NCI-H226 (cell line): ENCODE data around the gene TTLL5.

Source experiments
- DNase-seq: peaks from one replicate; pipeline ENCODE4 v3.0.0-alpha.2; 2015

Gene TTLL5

GRCh38 chr14:75806352-75806832 lies 145.3 kb downstream of the TTLL5 start:
- peak; percentile 7 for DNase-seq

DNA sequence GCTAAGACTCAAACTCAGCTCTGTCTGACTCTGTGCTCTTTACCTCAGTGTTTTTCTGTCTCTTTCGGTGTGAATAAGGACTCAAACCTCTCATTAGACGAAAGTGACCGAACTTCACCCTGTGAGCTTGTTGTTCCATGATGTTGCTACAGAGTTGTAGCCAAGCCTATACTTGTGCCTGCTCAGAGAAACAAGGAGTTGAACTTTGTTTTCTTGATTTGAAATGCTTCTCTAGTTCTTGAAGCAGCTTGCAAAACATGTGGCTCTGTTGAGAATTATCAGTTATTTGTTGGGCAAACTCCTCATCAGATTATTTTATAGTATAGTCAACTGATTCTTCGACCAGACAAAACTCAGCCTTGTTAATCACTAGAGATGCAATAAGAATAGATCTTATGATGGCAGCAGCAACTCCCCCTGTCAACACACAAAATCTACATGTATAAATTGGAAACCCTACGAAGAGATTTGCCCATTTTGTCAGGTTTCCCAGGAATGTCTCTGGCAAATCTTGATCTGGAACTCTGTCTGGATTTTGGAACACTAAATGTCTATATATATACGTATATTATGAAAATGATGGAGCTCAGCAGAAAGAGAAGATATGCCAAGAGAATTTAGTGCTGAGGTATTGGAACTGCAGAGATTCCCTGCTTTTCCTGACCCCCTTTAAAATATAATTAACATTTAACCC lies 146.8 kb downstream of the TTLL5 start:
- DNase-seq = no peak

DNA sequence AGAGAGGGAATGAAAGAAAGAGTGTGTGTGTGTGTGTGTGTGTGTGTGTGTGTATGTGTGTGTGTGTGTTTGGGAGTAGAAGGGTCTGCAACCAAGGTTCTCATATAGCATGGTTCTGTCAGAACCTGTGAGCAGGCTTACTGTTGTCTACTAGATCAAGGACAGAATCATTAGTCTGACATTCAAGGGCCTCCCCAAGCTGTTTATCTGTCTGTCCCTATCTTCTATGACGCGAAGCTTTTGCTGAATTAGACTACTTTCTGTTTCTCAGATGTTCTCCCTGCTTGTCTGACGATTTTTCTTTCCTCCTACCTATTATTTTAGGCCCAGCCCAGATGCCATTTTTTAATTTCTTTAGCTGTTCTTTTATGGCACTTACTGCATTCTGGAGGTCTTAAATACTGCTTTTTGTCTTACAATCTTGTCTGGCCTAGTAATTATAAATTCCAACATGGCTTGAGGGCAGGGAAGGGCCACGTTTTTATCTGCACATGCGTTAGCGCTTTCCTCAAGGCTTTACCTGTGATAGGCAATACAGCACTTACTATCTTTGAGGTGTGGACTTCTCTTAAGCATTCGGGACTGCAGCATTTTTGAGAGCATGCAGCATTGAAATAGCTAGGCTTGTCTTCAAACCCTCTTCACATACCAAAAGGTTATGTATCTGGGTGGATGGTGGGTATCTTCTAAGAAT lies 150.2 kb downstream of the TTLL5 start:
- DNase-seq = no peak

- no peak for DNase-seq
These were observed 150.9 kb downstream of the TTLL5 start for GRCh38 chr14:75811872-75812499.

DNA sequence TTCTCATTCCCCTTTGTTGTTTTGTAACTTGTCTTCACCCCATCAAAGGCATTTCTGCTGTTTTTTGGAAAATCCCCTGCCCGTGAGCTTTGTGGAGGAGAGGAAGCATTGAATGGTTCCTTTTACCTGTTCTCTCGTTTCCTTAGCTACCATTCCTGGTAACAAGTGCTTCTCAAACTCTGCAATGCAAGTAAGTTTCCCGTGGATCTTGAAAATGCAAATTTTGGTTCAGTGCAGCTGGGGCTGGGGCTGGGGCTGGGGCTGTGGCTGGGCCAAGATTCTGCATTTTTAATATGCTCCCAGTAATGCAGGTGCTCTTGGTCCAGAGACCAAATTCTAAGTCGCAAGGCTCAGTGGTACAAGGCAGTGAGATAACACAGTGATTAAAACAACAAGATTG lies 151.6 kb downstream of the TTLL5 start:
- no peak for DNase-seq

- no peak for DNase-seq
These were observed 159.7 kb downstream of the TTLL5 start for GRCh38 chr14:75820761-75821160.

DNA sequence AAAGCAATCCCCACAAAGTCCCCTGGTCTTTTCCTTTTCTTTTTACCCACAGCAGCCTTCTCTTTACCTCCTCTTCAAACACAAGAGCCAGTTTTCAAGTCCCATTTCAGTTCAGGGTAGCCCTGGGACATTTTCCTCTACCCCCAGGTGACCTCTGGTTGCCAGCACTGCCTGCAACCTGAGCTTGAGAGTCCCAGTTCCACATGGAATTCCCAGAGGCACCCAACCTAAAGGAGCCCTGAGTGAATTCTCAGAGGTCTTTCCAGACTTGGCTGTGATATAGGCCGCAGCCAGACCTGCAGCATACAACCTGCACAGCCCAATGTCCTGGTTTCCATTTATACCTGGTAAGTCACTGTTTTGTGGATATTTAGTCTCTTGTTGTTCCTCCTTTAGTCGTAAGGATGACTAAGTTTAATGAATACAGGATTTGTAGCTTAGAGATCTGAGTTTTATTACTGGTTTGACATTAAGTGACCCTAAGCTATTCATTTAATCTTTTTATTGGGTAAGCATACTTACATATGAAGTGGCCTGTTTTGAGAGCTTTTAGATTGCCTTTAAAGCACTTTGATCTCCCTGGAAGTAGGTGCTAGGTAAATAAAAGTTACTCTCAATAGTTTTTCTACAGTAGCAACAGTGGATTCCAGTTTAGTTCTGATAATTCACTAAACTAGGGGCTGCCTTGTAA lies 160.9 kb downstream of the TTLL5 start:
- no peak for DNase-seq

- peak; percentile 34 for DNase-seq
These were observed 161.6 kb downstream of the TTLL5 start for GRCh38 chr14:75822522-75823141.

- DNase-seq = no peak
These were observed 162.3 kb downstream of the TTLL5 start for GRCh38 chr14:75823334-75823733.

- no peak for DNase-seq
These were observed 163.3 kb downstream of the TTLL5 start for GRCh38 chr14:75824318-75824717.

DNA sequence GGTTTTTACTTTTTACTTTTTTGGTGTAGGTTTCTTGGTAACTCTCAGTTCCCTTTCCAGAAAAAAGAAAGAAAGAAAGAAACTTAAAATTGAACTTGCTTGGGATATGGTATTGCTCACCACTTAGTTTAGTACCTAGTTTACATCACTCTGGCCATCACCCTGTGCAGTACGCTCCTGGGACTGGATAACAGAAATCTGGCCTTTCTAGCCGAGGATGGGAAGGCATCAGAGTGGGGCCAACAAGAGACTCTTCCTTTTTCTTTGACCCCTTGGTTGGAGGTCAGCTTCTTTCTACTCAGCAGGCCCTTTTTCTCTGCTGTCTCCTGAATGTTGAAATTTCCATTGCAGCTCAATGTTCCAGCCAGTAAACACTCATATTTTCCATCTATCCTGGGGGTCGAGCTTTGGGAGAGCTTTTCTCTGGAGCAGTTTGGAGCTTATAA lies 164.1 kb downstream of the TTLL5 start:
- DNase-seq = no peak

- DNase-seq = no peak
These were observed 165.6 kb downstream of the TTLL5 start for GRCh38 chr14:75826599-75826998.

DNA sequence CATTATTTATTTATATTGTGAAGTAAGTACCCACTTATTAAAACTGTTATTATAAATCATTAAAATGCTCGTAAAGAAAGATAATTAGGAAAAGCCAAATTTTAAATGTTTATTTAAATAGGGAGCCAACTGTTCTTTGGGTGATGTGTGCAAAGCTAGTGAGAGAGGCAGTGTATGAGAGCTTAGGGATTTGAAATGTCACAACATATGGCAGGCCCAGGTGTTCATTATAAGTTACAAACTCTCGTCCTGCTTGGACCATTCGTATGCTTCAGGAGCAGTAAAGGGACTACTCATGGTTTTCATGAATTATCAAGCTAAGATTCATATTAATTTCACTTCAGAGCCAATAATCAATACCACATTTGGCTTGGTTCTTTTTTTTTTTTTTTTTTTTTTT lies 166.3 kb downstream of the TTLL5 start:
- no peak for DNase-seq

GRCh38 chr14:75829316-75829715 lies 168.3 kb downstream of the TTLL5 start:
- no peak for DNase-seq

DNA sequence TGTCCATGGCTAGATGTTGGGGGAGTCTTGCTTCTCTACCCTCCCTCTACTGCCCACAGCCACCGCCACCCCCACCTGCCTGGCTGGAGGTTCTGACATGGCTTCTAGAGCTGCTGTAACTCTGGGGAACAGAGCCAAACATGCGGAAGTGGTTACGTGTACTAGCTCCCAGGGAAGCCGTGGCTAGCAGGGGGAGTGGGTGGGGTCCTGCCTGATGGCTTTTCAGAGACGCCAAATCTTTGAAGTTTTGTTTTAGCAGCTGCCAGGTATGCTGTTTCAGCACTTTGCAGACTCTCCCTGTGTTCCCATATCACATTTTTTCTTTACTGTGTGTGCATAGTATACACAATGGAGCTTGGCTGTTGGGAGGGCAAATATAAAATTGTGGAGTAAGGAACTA lies 170.4 kb downstream of the TTLL5 start:
- peak; percentile 81 for DNase-seq

DNA sequence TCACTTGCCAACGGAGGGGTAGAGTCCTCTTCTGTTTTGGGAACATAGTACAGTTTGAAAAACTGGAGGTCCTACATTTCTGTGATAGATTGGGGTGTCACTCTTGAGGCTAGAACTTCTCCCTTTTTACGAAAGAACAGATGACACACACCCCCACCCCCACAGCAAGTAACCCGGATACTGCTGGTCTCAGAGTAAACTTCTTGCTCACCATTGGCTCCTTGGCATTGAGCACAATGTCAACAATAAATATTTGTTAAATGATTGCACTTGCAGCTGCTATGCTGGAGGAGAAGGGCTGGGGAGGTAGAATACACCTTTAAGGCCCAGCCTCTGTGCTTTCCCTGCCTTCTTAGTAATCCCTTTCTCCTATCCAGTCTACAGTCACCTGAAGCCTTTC lies 170.9 kb downstream of the TTLL5 start:
- DNase-seq = peak; percentile 40

DNA sequence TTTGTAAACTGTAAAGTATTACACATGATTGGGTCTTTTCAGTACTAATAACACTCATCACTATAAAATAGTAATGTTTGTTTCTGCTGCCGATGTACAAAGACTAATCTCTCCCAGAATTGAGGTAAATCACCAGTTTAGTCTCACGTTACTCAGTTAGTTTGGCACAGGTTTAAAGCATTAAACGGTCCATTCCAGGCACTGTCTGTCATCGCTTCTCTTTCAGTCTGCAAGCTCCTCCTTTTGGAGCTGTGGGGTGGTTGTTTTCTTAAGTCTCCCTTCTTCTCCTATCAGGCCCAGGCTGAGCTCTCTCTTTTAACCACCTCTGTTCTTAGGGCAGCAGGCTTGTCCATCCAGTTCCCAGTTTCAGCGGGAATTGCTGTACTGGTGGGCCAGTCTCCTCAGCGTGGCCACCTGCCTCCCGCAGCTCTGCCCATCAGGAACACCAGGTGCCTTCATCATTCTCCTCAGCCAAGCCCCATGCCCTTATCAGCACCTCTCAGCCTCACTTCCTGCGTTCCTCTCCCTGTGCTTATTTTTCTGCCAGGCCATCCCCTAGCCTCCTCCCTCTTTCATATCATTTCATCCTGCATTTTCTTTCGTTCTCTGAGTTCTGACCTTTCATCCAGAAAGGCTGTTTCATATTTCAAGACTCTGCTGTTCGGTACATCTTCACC lies 171.7 kb downstream of the TTLL5 start:
- DNase-seq = peak; percentile 83

DNA sequence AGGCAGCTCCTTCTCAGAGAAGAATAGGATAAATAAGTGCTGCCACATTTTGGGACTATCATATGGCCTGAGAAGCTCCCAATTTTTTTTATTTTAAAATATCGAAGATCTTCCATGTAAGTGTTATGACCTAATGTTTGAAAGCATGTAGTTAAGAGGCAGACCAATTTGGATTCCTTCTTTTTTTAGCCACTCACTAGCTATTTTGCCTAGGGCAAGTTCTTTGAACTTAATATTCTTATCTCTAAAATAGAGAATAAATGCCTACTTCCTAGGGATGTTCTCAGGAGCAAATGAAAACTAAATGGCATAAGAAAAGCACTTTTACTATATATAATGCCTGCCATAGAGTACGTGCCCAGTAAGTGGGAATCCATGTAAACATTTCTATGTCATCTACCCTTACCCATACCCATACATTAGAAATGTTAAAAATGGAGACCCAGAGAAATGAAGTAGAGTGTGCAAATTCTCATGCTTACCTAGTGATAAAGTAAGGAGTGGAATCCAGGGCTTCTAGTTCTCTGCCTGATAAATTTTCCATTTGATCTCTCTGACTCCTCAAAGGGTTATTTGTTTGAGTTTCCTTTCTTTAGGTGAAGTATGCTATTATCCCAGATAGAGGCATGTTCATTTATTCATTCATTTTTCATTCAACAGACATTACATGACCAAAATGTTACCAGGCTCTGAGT lies 172.4 kb downstream of the TTLL5 start:
- peak; percentile 41 for DNase-seq

DNA sequence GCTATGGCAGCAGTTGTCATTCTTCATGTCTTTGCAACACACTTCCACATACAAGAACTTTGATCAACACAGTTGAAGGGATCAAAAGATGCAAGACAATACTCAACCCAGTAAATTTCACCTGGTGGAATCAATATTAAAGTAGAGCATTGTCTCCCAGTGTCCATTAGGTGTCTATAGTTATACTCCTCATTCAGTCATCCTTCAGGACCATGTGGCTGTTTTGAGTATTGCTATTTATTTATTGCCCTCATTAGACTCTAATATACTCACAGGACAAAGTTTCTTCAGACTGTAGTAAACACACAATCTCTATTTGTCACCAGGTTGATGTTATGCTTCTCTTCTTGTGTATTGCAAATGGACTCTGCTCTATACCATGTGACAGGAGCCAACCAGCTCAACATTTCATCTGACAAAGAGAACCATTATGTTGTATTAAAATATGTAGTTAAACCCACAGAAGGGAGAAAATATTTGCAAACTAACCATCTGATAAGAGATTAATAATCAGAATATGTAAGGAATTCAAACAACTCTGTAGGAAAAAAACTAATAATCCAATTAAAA lies 174.2 kb downstream of the TTLL5 start:
- DNase-seq = no peak

- no peak for DNase-seq
These were observed 174.7 kb downstream of the TTLL5 start for GRCh38 chr14:75835737-75836136.

GRCh38 chr14:75837151-75837787 lies 176.2 kb downstream of the TTLL5 start:
- peak; percentile 27 for DNase-seq
